T-helper 2 cell treated with Interferon-gamma antibody and Interleukin-4, amounts not matched to agents 5 μg/mL and 100 μg/mL, for 36 hours (primary cell): ENCODE data around the gene SPIRE2.
"Not testable (repeated sequence)": the region's sequence is repeated elsewhere in the genome, so short reads cannot be mapped to it uniquely, and the experiment has no call there.

Experiments used
- DNase-seq: peaks from one replicate; pipeline ENCODE4 v3.0.0; 2021; ENCODE audit warnings: low spot score
- H3K27ac Mint-ChIP-seq: one replicate; pipeline ENCODE4 v1.8.0; 2021; ENCODE audit warnings: mild to moderate bottlenecking, mixed read lengths
- H3K27me3 Mint-ChIP-seq: one replicate; pipeline ENCODE4 v1.8.0; 2021; ENCODE audit warnings: low read depth, mixed read lengths
- H3K36me3 Mint-ChIP-seq: one replicate; pipeline ENCODE4 v1.8.0; 2021; ENCODE audit warnings: low read depth, mixed read lengths
- H3K4me1 Mint-ChIP-seq: one replicate; pipeline ENCODE4 v1.8.0; 2021; ENCODE audit warnings: low read depth, mixed read lengths
- H3K4me3 Mint-ChIP-seq: one replicate; pipeline ENCODE4 v1.8.0; 2022; ENCODE audit warnings: mild to moderate bottlenecking, moderate library complexity, mixed read lengths
- H3K9me3 Mint-ChIP-seq: one replicate; pipeline ENCODE4 v1.8.0; 2021; ENCODE audit warnings: mixed read lengths

SPIRE2 gene

GRCh38 chr16:89860747-89861304, 32.6 kb downstream of the SPIRE2 start:
- Mint-ChIP-seq H3K9me3 (no peaks in the 10 kb centered on the region), H3K4me1 (peaks cover 32% of the 10 kb centered on the region), H3K4me3 (peak overlapping the region; percentile 2), H3K36me3 (peaks cover 2% of the 10 kb centered on the region), H3K27ac (peak overlapping the region; percentile 6), H3K27me3 (no peaks in the 10 kb centered on the region)
- peak; percentile 71 for DNase-seq

GRCh38 chr16:89861648-89862047, 33.4 kb downstream of the SPIRE2 start:
- Mint-ChIP-seq H3K27ac (no peak overlapping the region), H3K4me3 (no peak overlapping the region), H3K27me3 (no peaks in the 10 kb centered on the region), H3K36me3 (peaks cover 2% of the 10 kb centered on the region), H3K4me1 (peaks cover 32% of the 10 kb centered on the region), H3K9me3 (no peaks in the 10 kb centered on the region)
- no peak for DNase-seq

- H3K27me3 Mint-ChIP-seq, result no peaks in the 10 kb centered on the region
- H3K4me3 Mint-ChIP-seq, result peak overlapping the region; percentile 84
- peak overlapping the region; percentile 84 for H3K27ac Mint-ChIP-seq
- no peak for DNase-seq
- H3K36me3 Mint-ChIP-seq, result peaks cover 4% of the 10 kb centered on the region
- peaks cover 1% of the 10 kb centered on the region for H3K9me3 Mint-ChIP-seq
- peaks cover 32% of the 10 kb centered on the region for H3K4me1 Mint-ChIP-seq
Measured at GRCh38 chr16:89862732-89863131, 34.5 kb downstream of the SPIRE2 start.

GRCh38 chr16:89863741-89864526, 35.7 kb downstream of the SPIRE2 start:
- H3K27ac Mint-ChIP-seq, result peak overlapping the region; percentile 84
- H3K36me3 Mint-ChIP-seq, result peaks cover 5% of the 10 kb centered on the region
- peaks cover 6% of the 10 kb centered on the region for H3K9me3 Mint-ChIP-seq
- no peaks in the 10 kb centered on the region for H3K27me3 Mint-ChIP-seq
- H3K4me3 Mint-ChIP-seq, result peak overlapping the region; percentile 84
- DNase-seq, result peak; percentile 62
- H3K4me1 Mint-ChIP-seq, result peaks cover 32% of the 10 kb centered on the region

GRCh38 chr16:89864527-89864820, 36.2 kb downstream of the SPIRE2 start:
- Mint-ChIP-seq H3K27me3 (no peaks in the 10 kb centered on the region), H3K4me3 (peak overlapping the region; percentile 84), H3K36me3 (peaks cover 7% of the 10 kb centered on the region), H3K9me3 (peaks cover 6% of the 10 kb centered on the region), H3K27ac (peak overlapping the region; percentile 84), H3K4me1 (peaks cover 32% of the 10 kb centered on the region)
- DNase-seq, result peak; percentile 29

GRCh38 chr16:89867918-89868317, 39.6 kb downstream of the SPIRE2 start:
- peaks cover 6% of the 10 kb centered on the region for H3K9me3 Mint-ChIP-seq
- DNase-seq, result no peak
- peaks cover 7% of the 10 kb centered on the region for H3K36me3 Mint-ChIP-seq
- H3K27me3 Mint-ChIP-seq, result no peaks in the 10 kb centered on the region
- H3K4me1 Mint-ChIP-seq, result peaks cover 23% of the 10 kb centered on the region
- H3K27ac Mint-ChIP-seq, result no peak overlapping the region
- H3K4me3 Mint-ChIP-seq, result no peak overlapping the region

- H3K9me3 Mint-ChIP-seq, result peaks cover 6% of the 10 kb centered on the region
- no peak overlapping the region for H3K4me3 Mint-ChIP-seq
- H3K27ac Mint-ChIP-seq, result no peak overlapping the region
- peaks cover 5% of the 10 kb centered on the region for H3K4me1 Mint-ChIP-seq
- no peak for DNase-seq
- peaks cover 12% of the 10 kb centered on the region for H3K36me3 Mint-ChIP-seq
- H3K27me3 Mint-ChIP-seq, result no peaks in the 10 kb centered on the region
Measured at GRCh38 chr16:89869911-89870310, 41.6 kb downstream of the SPIRE2 start.

GRCh38 chr16:89870440-89870839, 42.2 kb downstream of the SPIRE2 start:
- no peak for DNase-seq
- Mint-ChIP-seq H3K36me3 (peaks cover 17% of the 10 kb centered on the region), H3K9me3 (peaks cover 12% of the 10 kb centered on the region), H3K4me3 (no peak overlapping the region), H3K27ac (no peak overlapping the region), H3K27me3 (no peaks in the 10 kb centered on the region), H3K4me1 (peaks cover 7% of the 10 kb centered on the region)

GRCh38 chr16:89871895-89872294, 43.6 kb downstream of the SPIRE2 start:
- Mint-ChIP-seq H3K4me3 (peak overlapping the region; percentile 94), H3K27me3 (no peaks in the 10 kb centered on the region), H3K9me3 (peaks cover 12% of the 10 kb centered on the region), H3K36me3 (peaks cover 20% of the 10 kb centered on the region), H3K4me1 (peaks cover 7% of the 10 kb centered on the region), H3K27ac (no peak overlapping the region)
- no peak for DNase-seq

GRCh38 chr16:89873109-89873971, 45.1 kb downstream of the SPIRE2 start, which contains the start of gene TCF25:
TSS of gene TCF25 (plus strand) at chr16:89873592. CDS start at chr16:89873668, 76 bp downstream.
- Mint-ChIP-seq H3K36me3 (peaks cover 26% of the 10 kb centered on the region), H3K4me3 (peak within 1 kb of the TSS; percentile 94), H3K9me3 (peaks cover 9% of the 10 kb centered on the region), H3K4me1 (peaks cover 9% of the 10 kb centered on the region), H3K27me3 (no peaks in the 10 kb centered on the region), H3K27ac (peak within 1 kb of the TSS; percentile 99)
- DNase-seq, result peak; percentile 83

- Mint-ChIP-seq H3K27ac (peak overlapping the region; percentile 99), H3K9me3 (peaks cover 9% of the 10 kb centered on the region), H3K27me3 (no peaks in the 10 kb centered on the region), H3K36me3 (peaks cover 29% of the 10 kb centered on the region), H3K4me3 (peak overlapping the region; percentile 94), H3K4me1 (peaks cover 9% of the 10 kb centered on the region)
- DNase-seq, result peak; percentile 93
Measured at GRCh38 chr16:89873972-89874689, 45.9 kb downstream of the SPIRE2 start.

GRCh38 chr16:89879123-89879522, 50.8 kb downstream of the SPIRE2 start:
- H3K27me3 Mint-ChIP-seq, H3K9me3 Mint-ChIP-seq, DNase-seq, H3K27ac Mint-ChIP-seq, H3K4me3 Mint-ChIP-seq, H3K4me1 Mint-ChIP-seq: not testable (repeated sequence)
- peaks cover 53% of the 10 kb centered on the region for H3K36me3 Mint-ChIP-seq

- Mint-ChIP-seq H3K27me3 (no peaks in the 10 kb centered on the region), H3K36me3 (peaks cover 53% of the 10 kb centered on the region), H3K27ac (no peak overlapping the region), H3K4me1 (peaks cover 4% of the 10 kb centered on the region), H3K4me3 (no peak overlapping the region), H3K9me3 (peaks cover 4% of the 10 kb centered on the region)
- DNase-seq, result no peak
Measured at GRCh38 chr16:89880477-89881367, 52.4 kb downstream of the SPIRE2 start.
